Ramos (cell line): ENCODE measurements around the gene CASKIN2.

Source experiments
- in situ Hi-C: fragments of 300-500 bp; cut with MboI; formaldehyde crosslinking; loops from one replicate; pipeline ENCODE4 v1.14.3; 2022; ENCODE audit warnings: low sequenced_read_pairs; ENCODE audit not compliant: unreplicated experiment

The CASKIN2 gene

GRCh38 chr17:75549246-75550138 lies 34.2 kb upstream of the CASKIN2 start:
- in situ Hi-C loops, result no loop called here

DNA sequence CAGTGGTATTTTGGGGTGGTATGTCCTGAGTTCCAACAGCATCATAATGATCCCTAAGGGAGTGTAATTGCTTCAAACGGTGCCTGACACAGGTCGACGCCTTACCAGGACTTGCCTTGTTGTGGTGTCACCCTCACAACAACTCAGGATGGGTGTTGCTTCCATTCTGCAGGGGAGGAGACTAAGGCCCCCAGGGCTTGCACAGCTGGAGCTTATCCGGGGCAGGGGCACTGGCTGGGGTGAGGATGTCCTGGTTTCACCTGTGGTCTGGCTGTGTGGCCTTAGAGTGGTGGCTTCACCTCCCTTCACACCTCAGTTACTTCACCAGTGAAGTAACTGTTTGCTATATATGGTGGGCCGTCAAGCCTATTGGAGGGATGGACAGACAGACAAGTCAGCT lies 33.5 kb upstream of the CASKIN2 start:
- in situ Hi-C loops, result no loop called here

DNA sequence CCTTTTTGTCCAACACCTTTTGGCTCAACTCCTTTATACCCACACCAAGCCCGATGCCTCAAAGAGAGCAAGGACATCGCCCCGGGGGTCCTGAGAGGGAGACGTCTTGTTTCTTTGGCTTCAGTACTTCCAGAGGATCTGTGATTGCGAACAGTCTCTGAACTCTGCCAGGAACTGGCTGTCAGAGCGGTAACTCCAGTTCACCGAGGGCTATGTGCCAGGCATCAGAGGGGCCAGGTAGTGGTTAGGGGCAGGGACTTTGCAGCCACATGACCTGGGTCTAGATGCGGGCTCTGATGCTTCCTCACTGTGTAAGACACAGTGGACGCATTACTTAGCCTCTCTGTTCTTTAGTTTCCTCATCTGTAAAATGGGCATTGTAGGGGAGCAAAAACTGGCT lies 31.8 kb upstream of the CASKIN2 start:
- in situ Hi-C loops, result no loop called here

- in situ Hi-C loops, result no loop called here
Measured at GRCh38 chr17:75546181-75546580, 30.8 kb upstream of the CASKIN2 start.

DNA sequence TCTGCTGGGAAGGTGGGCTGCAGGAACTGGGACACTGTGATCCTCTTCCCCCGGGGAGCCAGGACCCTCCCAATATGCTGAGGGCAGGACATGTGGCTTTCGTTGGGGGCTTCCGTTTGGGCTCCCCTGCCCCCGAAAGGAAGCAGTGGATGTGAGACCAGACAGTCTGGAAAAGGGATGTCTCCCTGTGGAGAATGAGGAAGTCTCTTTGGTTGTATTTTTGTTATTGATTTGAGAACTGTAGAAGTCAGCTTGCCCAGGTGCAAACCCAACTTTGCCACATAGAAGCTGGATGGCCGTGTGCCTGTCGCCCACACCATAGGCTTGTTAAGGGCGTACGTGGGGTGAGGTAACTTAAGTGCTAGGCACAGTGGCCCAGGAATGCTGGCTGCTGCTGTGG lies 28.9 kb upstream of the CASKIN2 start:
- in situ Hi-C loops, result no loop called here

DNA sequence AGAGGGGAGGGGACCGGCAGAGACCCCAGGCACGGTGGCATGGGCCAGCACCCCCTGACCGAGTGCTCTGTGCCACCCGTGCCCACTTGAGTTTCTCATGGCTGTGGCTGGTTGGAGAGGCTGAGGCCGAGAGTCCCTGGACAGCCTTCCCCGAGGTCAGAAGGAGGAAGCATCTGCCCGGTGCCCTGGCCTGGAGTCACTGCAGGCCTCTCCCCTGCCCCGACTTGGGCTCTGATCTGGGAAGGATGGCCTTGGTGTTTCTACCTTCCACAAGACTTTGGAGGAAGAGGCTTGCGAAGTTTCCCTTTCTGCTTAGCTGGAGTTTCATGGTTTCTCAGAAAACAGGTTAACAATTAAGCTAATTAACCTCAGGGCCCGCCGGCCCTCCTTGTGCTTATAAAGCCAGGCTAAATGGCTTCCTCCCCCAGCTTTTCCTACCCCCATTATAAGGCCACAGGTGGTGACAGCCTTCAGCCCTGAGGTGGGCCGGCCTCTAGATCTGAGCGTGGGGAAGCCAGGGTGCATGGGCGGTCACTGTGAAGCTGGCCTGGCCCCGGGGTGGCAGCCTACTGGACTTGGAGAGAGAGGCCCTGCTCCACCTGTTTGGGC lies 27.5 kb upstream of the CASKIN2 start:
- in situ Hi-C loops, result no loop called here

DNA sequence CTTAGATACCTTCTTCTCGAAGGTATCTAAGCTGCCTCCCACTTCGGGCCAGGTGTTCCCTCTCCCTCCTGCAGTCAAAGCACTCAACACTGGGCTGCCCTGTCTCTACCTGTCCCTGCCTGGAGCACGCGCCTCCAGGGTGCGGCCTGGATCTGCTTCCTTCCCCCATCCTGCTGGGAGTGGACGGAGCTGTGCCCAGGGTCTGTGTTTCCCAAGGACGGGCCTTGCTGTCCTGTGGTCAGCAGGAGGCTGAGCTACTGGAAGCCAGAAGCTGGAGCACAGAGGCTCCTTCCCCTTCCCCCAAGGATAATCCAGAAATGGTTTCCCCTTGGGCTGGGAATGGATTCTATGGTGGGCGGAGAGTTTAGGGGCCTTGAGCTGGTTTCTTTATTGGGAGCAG lies 26.9 kb upstream of the CASKIN2 start:
- in situ Hi-C loops, result no loop called here

DNA sequence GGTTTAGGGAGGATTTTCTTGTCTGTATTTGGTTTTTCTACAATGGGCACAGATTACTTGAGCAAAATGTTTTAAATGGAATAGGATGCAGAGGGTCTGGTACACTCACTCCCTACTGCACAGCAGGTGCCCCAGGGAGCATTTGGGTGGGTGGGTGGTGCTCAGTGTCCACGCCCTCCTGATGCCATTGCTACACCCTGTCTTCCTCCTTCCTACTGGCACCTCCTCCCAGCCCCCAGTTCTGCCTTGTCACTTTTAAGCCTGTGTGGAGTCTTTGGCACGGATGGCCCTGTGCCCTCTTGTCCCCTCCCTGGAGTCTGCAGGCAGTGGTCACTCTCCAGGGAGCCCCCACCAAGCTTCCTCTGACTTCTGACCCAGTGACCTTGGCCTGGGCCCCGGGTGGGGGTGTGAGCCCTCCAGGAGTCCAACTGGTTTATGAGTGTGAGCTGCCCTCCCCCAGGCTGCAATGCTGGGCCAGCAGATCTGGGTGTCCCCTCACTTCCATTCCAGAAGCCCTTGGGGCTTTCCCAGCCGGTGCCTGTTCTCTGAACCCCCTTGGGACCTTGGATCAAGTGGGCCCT lies 25.7 kb upstream of the CASKIN2 start:
- in situ Hi-C loops, result no loop called here

- in situ Hi-C loops, result no loop called here
Measured at GRCh38 chr17:75539967-75540729, 24.8 kb upstream of the CASKIN2 start.

DNA sequence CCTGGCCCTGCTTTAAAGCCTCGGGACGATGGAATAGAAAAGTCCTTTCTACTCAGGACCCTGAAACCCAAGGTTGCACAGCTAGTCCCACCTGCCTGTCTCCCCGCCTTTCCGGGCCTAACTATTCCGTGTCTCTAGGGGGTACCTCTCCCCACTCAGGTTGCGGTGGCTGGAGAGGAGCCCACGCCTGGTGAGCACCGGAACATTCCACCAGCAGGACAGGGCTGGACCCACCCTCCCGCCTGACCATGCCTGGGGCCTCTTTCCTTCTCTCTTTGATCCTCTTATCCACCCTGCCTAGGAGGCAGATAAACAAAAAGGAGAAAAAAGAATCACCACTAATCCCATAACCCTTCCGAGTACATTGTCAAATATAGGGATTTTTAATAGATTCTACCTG lies 21.0 kb upstream of the CASKIN2 start:
- in situ Hi-C loops, result no loop called here

DNA sequence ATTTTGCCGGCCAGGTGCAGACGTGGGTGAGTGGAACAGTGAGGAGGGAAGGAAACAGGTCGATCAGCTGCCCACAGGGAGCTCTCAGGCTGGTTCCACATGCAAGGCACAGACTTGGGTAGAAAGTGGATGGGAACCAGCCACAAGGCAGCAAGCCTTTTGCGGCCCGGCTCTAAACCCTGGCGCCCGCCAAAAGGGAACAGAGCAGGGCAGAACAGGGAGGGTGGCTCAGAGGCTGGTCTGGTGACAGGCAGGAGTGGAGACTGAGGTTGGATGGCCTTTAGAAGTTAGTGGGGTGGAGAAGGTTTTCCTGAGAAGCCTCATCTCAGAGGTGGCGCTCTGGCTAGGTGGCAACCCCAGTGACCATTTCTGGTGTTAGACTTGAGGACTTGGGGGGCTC lies 20.5 kb upstream of the CASKIN2 start:
- in situ Hi-C loops, result no loop called here

DNA sequence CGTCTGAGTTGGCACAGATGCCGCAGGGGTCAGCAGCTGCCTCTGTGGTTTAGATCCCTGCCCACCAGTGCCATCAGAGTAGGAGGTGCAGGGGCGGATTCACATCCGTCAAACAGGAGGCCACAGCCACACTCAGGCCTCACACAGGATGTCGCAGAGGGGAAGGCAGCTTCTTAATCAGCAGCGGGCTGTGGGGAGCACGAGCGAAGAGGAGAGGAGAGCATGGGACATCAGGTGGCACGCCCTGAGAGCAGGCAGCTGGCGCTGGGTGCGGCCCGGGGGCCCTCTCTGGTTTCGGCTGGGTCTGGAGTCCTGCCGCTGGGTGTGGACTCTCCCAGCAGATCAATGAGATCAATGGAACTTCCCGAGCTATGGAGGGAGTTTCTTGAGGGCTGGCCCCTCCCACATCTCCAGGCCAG lies 19.8 kb upstream of the CASKIN2 start:
- in situ Hi-C loops, result no loop called here

DNA sequence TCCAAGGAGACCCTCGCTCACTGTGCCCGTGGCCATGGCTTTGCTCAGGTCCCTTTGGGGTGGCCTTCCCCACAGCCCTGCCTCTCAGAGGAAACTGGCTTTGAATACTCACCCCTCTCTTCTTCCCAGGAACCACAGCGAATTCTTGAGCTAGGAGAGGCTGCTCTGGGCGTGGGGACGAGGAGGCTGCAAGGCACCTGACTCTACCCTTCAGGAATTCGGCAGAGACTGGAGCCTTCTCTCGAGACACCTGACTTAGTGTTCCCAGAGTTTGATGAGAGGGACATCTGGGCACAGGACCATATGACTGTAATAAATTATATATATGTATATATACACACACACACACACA lies 16.4 kb upstream of the CASKIN2 start:
- in situ Hi-C loops, result no loop called here

- in situ Hi-C loops, result no loop called here
Measured at GRCh38 chr17:75530837-75531720, 15.7 kb upstream of the CASKIN2 start.

DNA sequence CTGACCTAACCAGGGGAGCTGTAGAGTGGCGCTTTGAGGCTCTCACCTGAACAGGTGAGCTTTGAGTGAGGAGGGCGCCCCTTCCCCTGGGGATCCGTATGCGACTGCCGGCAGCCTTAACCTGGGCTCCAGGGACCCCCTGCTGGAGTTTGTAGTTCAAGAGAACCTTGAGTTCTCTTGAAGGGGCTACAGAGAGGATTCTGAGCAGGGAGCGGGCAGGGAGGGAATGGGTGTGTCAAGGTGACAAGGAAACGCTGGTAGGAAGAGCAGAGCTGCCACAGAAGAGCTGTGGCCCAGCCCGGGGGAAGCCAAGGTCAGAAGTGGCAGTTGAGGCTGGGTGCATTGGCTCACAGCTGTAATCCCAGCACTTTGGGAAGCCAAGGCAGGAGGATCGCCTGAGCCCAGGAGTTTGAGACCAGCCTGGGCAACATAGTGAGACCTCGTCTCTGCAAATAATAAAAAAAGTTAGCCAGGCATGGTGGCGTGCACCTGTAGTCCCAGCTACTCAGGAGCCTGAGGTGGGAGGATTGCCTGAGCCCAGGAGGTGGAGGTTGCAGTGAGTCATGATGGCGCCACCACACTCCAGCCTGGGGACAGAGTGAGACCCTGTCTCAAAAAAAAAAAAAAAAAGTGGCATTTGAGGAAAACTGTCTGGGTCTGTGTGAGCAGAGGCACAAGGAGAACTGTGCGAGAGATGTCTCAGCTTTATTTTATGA lies 11.4 kb upstream of the CASKIN2 start:
- in situ Hi-C loops, result no loop called here

DNA sequence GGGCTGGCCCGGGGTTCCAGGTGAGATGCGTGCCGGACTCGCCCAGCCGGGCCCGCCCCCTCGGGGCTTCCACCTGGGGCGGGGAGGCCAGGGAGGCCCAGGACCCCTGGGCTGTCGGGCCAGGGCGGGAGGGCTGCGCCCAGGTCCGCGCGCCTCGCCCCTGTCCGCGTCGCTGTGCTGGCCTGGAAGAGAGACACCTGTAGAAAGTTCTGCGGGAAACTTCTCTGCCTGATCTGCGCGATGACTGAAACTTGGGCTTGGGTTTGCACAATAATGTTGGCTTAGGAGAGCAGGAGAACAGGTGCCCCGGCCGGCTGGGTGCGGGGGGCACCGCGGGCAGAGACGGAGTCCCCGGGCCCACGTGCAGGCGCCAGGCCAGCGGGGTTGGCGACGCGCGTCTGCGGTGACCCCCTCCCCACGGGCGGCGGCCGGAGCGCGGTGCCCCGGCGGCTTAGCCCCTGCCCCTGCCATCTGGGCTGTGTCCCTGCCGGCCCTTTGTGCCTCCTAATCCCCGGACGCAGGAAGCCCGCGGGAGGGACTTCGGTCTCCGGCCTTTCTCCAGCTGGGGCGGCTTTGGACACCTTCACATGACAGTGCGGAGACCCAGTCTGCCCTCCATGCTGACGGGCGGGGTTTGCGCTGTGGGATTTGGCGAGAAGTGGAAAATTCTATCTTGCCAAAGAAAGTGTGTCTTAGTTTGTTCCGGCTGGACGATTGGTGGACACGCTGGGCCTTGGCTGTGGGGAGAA lies 10.6 kb upstream of the CASKIN2 start:
- in situ Hi-C loops, result no loop called here

DNA sequence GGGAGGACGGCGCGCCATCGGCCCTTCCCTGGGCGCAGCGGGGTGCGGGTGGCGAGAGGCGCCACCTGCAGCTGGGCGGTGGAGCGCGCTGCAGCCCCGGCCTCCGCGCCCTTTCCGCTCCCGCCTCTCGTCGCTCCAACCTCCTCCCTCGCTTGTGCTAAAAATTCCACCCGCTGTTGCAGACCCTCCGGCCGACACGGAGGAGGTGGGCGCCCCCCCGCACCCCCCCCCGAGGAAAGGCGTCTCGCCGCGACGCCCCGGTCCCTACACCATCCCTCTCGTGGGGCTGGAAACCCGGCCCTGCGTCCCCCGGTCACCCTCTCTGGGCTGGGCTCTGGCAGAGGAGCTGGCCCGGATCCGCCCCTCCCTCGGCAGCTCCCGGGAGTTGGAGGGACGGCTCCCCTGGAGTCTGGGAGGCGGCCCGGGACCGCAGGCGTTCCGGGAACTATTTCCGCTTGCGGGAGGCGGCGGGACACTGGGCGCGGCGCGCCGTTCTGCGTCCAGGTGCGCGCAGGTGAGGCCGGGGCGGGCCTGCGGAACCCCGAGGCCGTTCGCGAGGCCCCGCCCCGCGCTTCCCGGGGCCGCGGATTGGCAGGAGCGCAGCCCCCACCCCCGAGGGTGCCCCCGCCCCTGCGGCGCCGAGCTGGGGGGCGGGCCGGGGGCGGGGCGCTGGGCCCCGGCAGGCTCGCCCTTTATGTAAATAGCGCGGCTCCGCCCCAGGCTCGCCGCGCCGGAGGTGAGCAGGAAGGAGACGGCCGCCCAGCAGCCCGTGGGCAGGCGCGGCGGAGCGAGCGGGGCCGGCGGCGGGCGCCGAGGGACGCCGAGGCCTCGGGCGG lies 9.9 kb upstream of the CASKIN2 start, which contains the start of gene LLGL2:
Gene LLGL2 (plus strand): TSS at position 728 of the 836 bp plus-strand sequence. CDS start 17,730 bp downstream, outside the sequence.
- in situ Hi-C loops, result no loop called here
